GM12878 (cell line): Measurements from ENCODE around the gene PCNX4. TPM values are rescaled to one million over a fixed set of nuclear protein-coding genes. Genes with fewer than 3 reads are reported as not detected.

Experiments
- ATAC-seq: fragments of 200-7000 bp; cut with Tn5 transposase; 3 replicates; pipeline ENCODE4 v1.9.1; 2020; ENCODE audit warnings: mild to moderate bottlenecking, moderate library complexity
- BruUV-seq: library from RNA; stranded (reverse); fragments of 400-500 nt; replicated peaks from 2 replicates; lab custom pipeline; 2021; lab: Mats Ljungman, UMichigan
- CTCF ChIA-PET: fragments of 300-600 bp; sonication (Branson Sonifier 250); formaldehyde crosslinking; extraction: SDS; loops from one replicate; lab custom pipeline; 2021; ENCODE audit warnings: inconsistent platforms; lab: Yijun Ruan, JAX
- POLR2A ChIA-PET: fragments of 350-600 bp; formaldehyde crosslinking; extraction: SDS; loops from one replicate; lab custom pipeline; 2021; ENCODE audit warnings: inconsistent platforms; lab: Charles Lee
- RAD21 ChIA-PET: fragments of 300-600 bp; sonication (Branson Sonifier 250); formaldehyde crosslinking; loops from one replicate; lab custom pipeline; 2023; ENCODE audit warnings: antibody characterized with exemption; ENCODE audit not compliant: unreplicated experiment; lab: Charles Lee
- SMC1A ChIA-PET: fragments of 300-600 bp; sonication (Branson Sonifier 250); formaldehyde crosslinking; loops from one replicate; lab custom pipeline; 2023; ENCODE audit not compliant: unreplicated experiment, uncharacterized antibody; lab: Charles Lee
- DNase-seq: peaks from one replicate; pipeline ENCODE4 v3.0.0-alpha.2; 2011; ENCODE audit warnings: low read depth, low spot score
- FAIRE-seq: peaks from 3 replicates; lab custom pipeline; 2011; peaks lifted over from hg19 to GRCh38; lab: Jason Lieb, UNC
- H2AFZ ChIP-seq: 2 replicates; pipeline ENCODE4 v1.6.0; 2011; ENCODE audit warnings: low read depth, low read length, control low read depth; ENCODE audit not compliant: control insufficient read depth
- H3K27ac ChIP-seq: 2 replicates; pipeline ENCODE4 v1.5.1; 2011; ENCODE audit warnings: control low read depth; ENCODE audit not compliant: control insufficient read depth, insufficient read depth
- H3K27me3 ChIP-seq, 2 experiments: replicated peaks in 1 of 2; 2 replicates each; pipeline versions ENCODE4 v1.6.0 to v1.6.1; 2011; ENCODE audit warnings: low read length in 1 of 2; ENCODE audit not compliant: control insufficient read depth in 2 of 2, insufficient read depth in 2 of 2
- H3K36me3 ChIP-seq, 2 experiments: 2 replicates each; pipeline ENCODE4 v1.5.1; 2011; ENCODE audit warnings: low read length in 1 of 2; ENCODE audit not compliant: control insufficient read depth in 2 of 2, insufficient read depth in 2 of 2
- H3K4me1 ChIP-seq: 2 replicates; pipeline ENCODE4 v1.6.1; 2011; ENCODE audit warnings: mild to moderate bottlenecking, low read length, moderate library complexity, mixed read lengths; ENCODE audit not compliant: control insufficient read depth, insufficient read depth
- H3K4me2 ChIP-seq: 2 replicates; pipeline ENCODE4 v1.6.0; 2011; ENCODE audit warnings: control low read depth; ENCODE audit not compliant: control insufficient read depth, insufficient read depth
- H3K4me3 ChIP-seq: fragments of 200-600 bp; sonication (generic); 2 replicates; pipeline ENCODE4 v1.5.1; 2016
- H3K79me2 ChIP-seq: 2 replicates; pipeline ENCODE4 v1.6.0; 2011; ENCODE audit warnings: low read length; ENCODE audit not compliant: control insufficient read depth, insufficient read depth
- H3K9ac ChIP-seq: 2 replicates; pipeline ENCODE4 v1.8.0; 2011; ENCODE audit warnings: low read length, control low read depth, mixed read lengths; ENCODE audit not compliant: control insufficient read depth, insufficient read depth
- H3K9me3 ChIP-seq: replicated peaks from 3 replicates; pipeline ENCODE4 v1.5.1; 2011; ENCODE audit warnings: mild to moderate bottlenecking, low read length; ENCODE audit not compliant: control insufficient read depth, insufficient read depth
- H4K20me1 ChIP-seq: 2 replicates; pipeline ENCODE4 v1.6.0; 2011; ENCODE audit not compliant: control insufficient read depth, insufficient read depth
- BRCA1 ChIP-seq: IDR thresholded peaks from 2 replicates; pipeline ENCODE4 v1.6.1; 2011; ENCODE audit warnings: low read depth, low read length, improper control_type of control experiment
- CEBPB ChIP-seq, 2 experiments: fragments of 150-350 bp in 1 of 2; IDR thresholded peaks; 2 replicates each; pipeline ENCODE4 v1.6.1; 2012 to 2014; ENCODE audit warnings: low read depth in 2 of 2, low read length in 2 of 2, borderline replicate concordance in 1 of 2, inconsistent platforms in 1 of 2
- E2F8 ChIP-seq: fragments of 450-650 bp; IDR thresholded peaks from 2 replicates; pipeline ENCODE4 v1.6.1; 2018; ENCODE audit warnings: mild to moderate bottlenecking, low read depth, moderate library complexity; ENCODE audit not compliant: partially characterized antibody
- EGR1 ChIP-seq, 2 experiments: IDR thresholded peaks; 1 replicate in 1 of 2; 2 replicates in 1 of 2; pipeline ENCODE4 v1.6.1; 2011 to 2012; ENCODE audit warnings: low read depth in 2 of 2, low read length in 2 of 2, borderline replicate concordance in 1 of 2, mild to moderate bottlenecking in 1 of 2, moderate library complexity in 1 of 2
- FOXK2 ChIP-seq: fragments of 450-650 bp; IDR thresholded peaks from 2 replicates; pipeline ENCODE4 v1.6.1; 2017; ENCODE audit warnings: mild to moderate bottlenecking, moderate library complexity
- KLF5 ChIP-seq: fragments of 450-650 bp; IDR thresholded peaks from 2 replicates; pipeline ENCODE4 v1.6.1; 2014; ENCODE audit warnings: mild to moderate bottlenecking; ENCODE audit not compliant: partially characterized antibody
- MEF2A ChIP-seq: IDR thresholded peaks from 2 replicates; pipeline ENCODE4 v1.6.1; 2011; ENCODE audit warnings: low read depth, mild to moderate bottlenecking, low read length, moderate library complexity; ENCODE audit not compliant: insufficient read depth
- MXI1 ChIP-seq: fragments of 150-350 bp; IDR thresholded peaks from 2 replicates; pipeline ENCODE4 v1.6.1; 2011; ENCODE audit warnings: low read depth, mild to moderate bottlenecking, inconsistent platforms, low read length, improper control_type of control experiment
- NR2C1 ChIP-seq: fragments of 450-650 bp; IDR thresholded peaks from 2 replicates; pipeline ENCODE4 v1.6.1; 2017; ENCODE audit warnings: antibody characterized with exemption, mild to moderate bottlenecking, moderate library complexity
- SREBF1 ChIP-seq: IDR thresholded peaks from 2 replicates; pipeline ENCODE4 v1.6.1; 2012; ENCODE audit warnings: mild to moderate bottlenecking, low read length
- TCF3 ChIP-seq: IDR thresholded peaks from 2 replicates; pipeline ENCODE4 v1.6.1; 2012; ENCODE audit warnings: low read depth, mild to moderate bottlenecking, low read length, borderline replicate concordance; ENCODE audit not compliant: insufficient read depth
- TCF7 ChIP-seq: IDR thresholded peaks from 2 replicates; pipeline ENCODE4 v1.6.1; 2014; ENCODE audit warnings: antibody characterized with exemption, borderline replicate concordance
- USF2 ChIP-seq: IDR thresholded peaks from 2 replicates; pipeline ENCODE4 v1.6.1; 2011; ENCODE audit warnings: low read depth, low read length, improper control_type of control experiment, borderline replicate concordance
- ZNF24 ChIP-seq: fragments of 450-650 bp; IDR thresholded peaks from 2 replicates; pipeline ENCODE4 v1.6.1; 2017; ENCODE audit warnings: antibody characterized with exemption, mild to moderate bottlenecking
- WGBS: methylation state at CpG from one replicate; pipeline ENCODE4 v1.1.6; 2016; ENCODE audit warnings: low lambda C conversion rate; ENCODE audit not compliant: insufficient replicate concordance, insufficient coverage; ENCODE audit errors: missing lambda C conversion rate; 5-methylcytosine and 5-hydroxymethylcytosine counted together
- in situ Hi-C: fragments of 300-500 bp; cut with MboI; formaldehyde crosslinking; loops from 9 replicates; pipeline ENCODE4 v1.14.3; 2018; ENCODE audit warnings: mixed read lengths
- intact Hi-C: fragments of 100-400 bp; cut with micrococcal nuclease; formaldehyde crosslinking; loops from one replicate; pipeline ENCODE4 v1.14.2; 2022; ENCODE audit not compliant: unreplicated experiment
- polyA plus RNA-seq, 11 experiments: library from polyadenylated mRNA; depleted of rRNA in 4 of 11; unstranded in 6 of 11; stranded (reverse) in 5 of 11; fragments of >200 nt; fragmentation: Nextera tagmentation in 4 of 11; fragmentation: Illumina TruSeq in 1 of 11; extraction: Ambion mirVana in 4 of 11; extraction: Trizol in 1 of 11; gene quantifications; 1 replicate in 1 of 11; 2 replicates in 10 of 11; pipeline versions ENCODE4 v1.2.1 to v1.2.3, GENCODE V29; 2011 to 2016; ENCODE audit warnings: inconsistent platforms in 2 of 11, missing spikeins in 2 of 11, low read depth in 1 of 11
- total RNA-seq, 4 experiments: library from RNA; depleted of rRNA in 3 of 4; stranded (reverse); fragments of >200 nt in 3 of 4; fragmentation: Illumina TruSeq in 1 of 4; extraction: Trizol in 1 of 4; gene quantifications; 2 replicates each; pipeline versions ENCODE4 v1.2.1 to v1.2.3, GENCODE V29; 2013 to 2021

Gene PCNX4
- total and polyA plus RNA-seq, 10 of the 15 experiments (the other 5 are each of a cell fraction or from before 2014, with no cell fraction given) = 13.8 to 56.6 (median 39.4) TPM

GRCh38 chr14:60125918-60126317 lies 34.2 kb downstream of the PCNX4 start (continued):
- TF ChIP-seq E2F8 = no peak

GRCh38 chr14:60133487-60133886 lies 41.8 kb downstream of the PCNX4 start:
- no TSS peak for BruUV-seq
- no peak overlapping the region for H3K4me2 ChIP-seq
- no peaks in the 10 kb centered on the region for H3K36me3 ChIP-seq
- H3K27ac ChIP-seq = no peak overlapping the region
- FAIRE-seq (no peak), DNase-seq (no peak), ATAC-seq (no peak)
- H3K27me3 ChIP-seq = no peaks in the 10 kb centered on the region
- H3K9me3 ChIP-seq = no peaks in the 10 kb centered on the region
- ChIA-PET SMC1A (no interaction called here), CTCF (no interaction called here), POLR2A (no interaction called here), RAD21 (no interaction called here)
- no peak overlapping the region for H2AFZ ChIP-seq
- no peaks in the 10 kb centered on the region for H3K79me2 ChIP-seq
- intact Hi-C loops = no loop called here
- H3K4me1 ChIP-seq = no peaks in the 10 kb centered on the region
- 55% methylated on average over 2 of the region's 2 CpGs for WGBS
- H4K20me1 ChIP-seq = no peaks in the 10 kb centered on the region
- no peak overlapping the region for H3K9ac ChIP-seq
- TF ChIP-seq MEF2A = no peak
- TF ChIP-seq EGR1 (IDR thresholded peaks at IDR 0.05; ENCODE audit: borderline replicate concordance in 1 of 2, low read depth in 2 of 2, low read length in 2 of 2) = no peak
- TF ChIP-seq NR2C1 = no peak
- TF ChIP-seq USF2 = no peak
- TF ChIP-seq CEBPB (IDR thresholded peaks at IDR 0.05; ENCODE audit: borderline replicate concordance in 1 of 2, low read depth in 2 of 2, low read length in 2 of 2) = no peak
- no peak for TF ChIP-seq MXI1
- no peak for TF ChIP-seq KLF5
- TF ChIP-seq FOXK2 = no peak
- TF ChIP-seq TCF3 = no peak
- no peak for TF ChIP-seq TCF7
- no peak for TF ChIP-seq ZNF24
- TF ChIP-seq SREBF1 = no peak
- TF ChIP-seq BRCA1 = no peak
- in situ Hi-C loops = no loop called here
- H3K4me3 ChIP-seq = no peak overlapping the region
